Neuronal stem cell (in vitro differentiated cells): ENCODE results near the gene APPBP2. TPM values are rescaled to one million over a fixed set of nuclear protein-coding genes. Genes with fewer than 3 reads are reported as not detected.

Experiments
- DNase-seq: peaks from one replicate; pipeline ENCODE4 v3.0.0-alpha.2; 2013; ENCODE audit warnings: low spot score
- H2AFZ ChIP-seq: one replicate; pipeline ENCODE4 v1.6.1; 2013; ENCODE audit warnings: mild to moderate bottlenecking, low read length, inconsistent platforms
- H2AK5ac ChIP-seq: 2 replicates; pipeline ENCODE4 v1.6.1; 2013; ENCODE audit warnings: low read depth, mild to moderate bottlenecking, inconsistent platforms, low read length, moderate library complexity, mixed read lengths
- H2BK120ac ChIP-seq: 2 replicates; pipeline ENCODE4 v1.6.1; 2013; ENCODE audit warnings: low read depth, mild to moderate bottlenecking, inconsistent platforms, low read length, moderate library complexity, mixed read lengths
- H2BK12ac ChIP-seq: one replicate; pipeline ENCODE4 v1.6.1; 2013; ENCODE audit warnings: low read length, inconsistent platforms
- H2BK15ac ChIP-seq: 2 replicates; pipeline ENCODE4 v1.6.1; 2013; ENCODE audit warnings: mild to moderate bottlenecking, low read length, inconsistent platforms, mixed read lengths
- H2BK5ac ChIP-seq: one replicate; pipeline ENCODE4 v1.6.1; 2013; ENCODE audit warnings: inconsistent platforms, mild to moderate bottlenecking, low read length, moderate library complexity
- H3K14ac ChIP-seq: one replicate; pipeline ENCODE4 v1.6.1; 2013; ENCODE audit warnings: low read length, inconsistent platforms
- H3K18ac ChIP-seq: 2 replicates; pipeline ENCODE4 v1.6.1; 2013; ENCODE audit warnings: low read length, inconsistent platforms
- H3K23ac ChIP-seq: 2 replicates; pipeline ENCODE4 v1.6.1; 2013; ENCODE audit warnings: low read depth, mild to moderate bottlenecking, mixed read lengths, low read length, inconsistent platforms; ENCODE audit not compliant: poor library complexity
- H3K27ac ChIP-seq: replicated peaks from 3 replicates; pipeline ENCODE4 v1.5.1; 2013; ENCODE audit warnings: low read length, inconsistent platforms
- H3K27me3 ChIP-seq, 3 experiments: 2 replicates each; pipeline ENCODE4 v1.6.1; 2013; ENCODE audit warnings: low read length in 3 of 3, mild to moderate bottlenecking in 2 of 3, inconsistent platforms in 1 of 3, low read depth in 1 of 3, mixed read lengths in 1 of 3, moderate library complexity in 1 of 3; ENCODE audit not compliant: control insufficient read depth in 3 of 3, insufficient read depth in 3 of 3
- H3K36me3 ChIP-seq, 2 donors: replicated peaks in 1 of 2; 2 replicates each; pipeline ENCODE4 v1.6.1; 2013; ENCODE audit warnings: low read length in 2 of 2; ENCODE audit not compliant: control insufficient read depth in 2 of 2, insufficient read depth in 2 of 2
- H3K4ac ChIP-seq: 2 replicates; pipeline ENCODE4 v1.6.1; 2013; ENCODE audit warnings: inconsistent platforms, mild to moderate bottlenecking, low read length, moderate library complexity
- H3K4me1 ChIP-seq, 2 donors: 1 replicate in 1 of 2; 2 replicates in 1 of 2; pipeline ENCODE4 v1.6.1; 2013; ENCODE audit warnings: low read length in 2 of 2, low read depth in 1 of 2; ENCODE audit not compliant: control insufficient read depth in 2 of 2, insufficient read depth in 1 of 2
- H3K4me2 ChIP-seq: one replicate; pipeline ENCODE4 v1.6.1; 2013; ENCODE audit warnings: mild to moderate bottlenecking, low read length, inconsistent platforms; ENCODE audit not compliant: insufficient read depth, poor library complexity, severe bottlenecking
- H3K4me3 ChIP-seq, 2 donors: 2 replicates each; pipeline ENCODE4 v1.5.1; 2013; ENCODE audit warnings: low read length in 2 of 2, mild to moderate bottlenecking in 2 of 2, inconsistent platforms in 1 of 2, moderate library complexity in 1 of 2
- H3K79me1 ChIP-seq: one replicate; pipeline ENCODE4 v1.6.1; 2013; ENCODE audit warnings: low read depth, mild to moderate bottlenecking, inconsistent platforms, low read length, moderate library complexity
- H3K9ac ChIP-seq: one replicate; pipeline ENCODE4 v1.6.1; 2013; ENCODE audit warnings: mild to moderate bottlenecking, low read depth, low read length, inconsistent platforms; ENCODE audit not compliant: poor library complexity
- H3K9me3 ChIP-seq, 2 donors: replicated peaks in 1 of 2; 2 replicates each; pipeline versions ENCODE3 to v1.6.1; 2013; ENCODE audit warnings: low read length in 2 of 2, mild to moderate bottlenecking in 2 of 2, inconsistent platforms in 1 of 2, low read depth in 1 of 2, mixed read lengths in 1 of 2, moderate library complexity in 1 of 2; ENCODE audit not compliant: control insufficient read depth in 2 of 2, insufficient read depth in 1 of 2
- H4K8ac ChIP-seq: one replicate; pipeline ENCODE4 v1.6.1; 2013; ENCODE audit warnings: low read depth, mild to moderate bottlenecking, inconsistent platforms, low read length, moderate library complexity
- H4K91ac ChIP-seq: one replicate; pipeline ENCODE4 v1.6.1; 2013; ENCODE audit warnings: low read length, low read depth, mild to moderate bottlenecking, inconsistent platforms; ENCODE audit not compliant: poor library complexity
- WGBS, 2 donors: extraction: QIAGEN DNeasy Blood & Tissue Kit; methylation state at CpG; one replicate each; pipeline ENCODE4 v1.1.7; 2013; ENCODE audit warnings: missing lambda C conversion rate in 2 of 2, mixed read lengths in 1 of 2; ENCODE audit not compliant: insufficient read length in 2 of 2, insufficient replicate concordance in 1 of 2; ENCODE audit errors: extremely low coverage in 2 of 2; 5-methylcytosine and 5-hydroxymethylcytosine counted together
- small RNA-seq: library from polyadenylated mRNA; stranded (forward); fragments of <200 nt; extraction: miRNeasy Mini kit (QIAGEN cat#:217004); gene quantifications from one replicate; pipeline ENCODE3, GENCODE V24; 2013; ENCODE audit not compliant: insufficient read depth

The APPBP2 gene

DNA sequence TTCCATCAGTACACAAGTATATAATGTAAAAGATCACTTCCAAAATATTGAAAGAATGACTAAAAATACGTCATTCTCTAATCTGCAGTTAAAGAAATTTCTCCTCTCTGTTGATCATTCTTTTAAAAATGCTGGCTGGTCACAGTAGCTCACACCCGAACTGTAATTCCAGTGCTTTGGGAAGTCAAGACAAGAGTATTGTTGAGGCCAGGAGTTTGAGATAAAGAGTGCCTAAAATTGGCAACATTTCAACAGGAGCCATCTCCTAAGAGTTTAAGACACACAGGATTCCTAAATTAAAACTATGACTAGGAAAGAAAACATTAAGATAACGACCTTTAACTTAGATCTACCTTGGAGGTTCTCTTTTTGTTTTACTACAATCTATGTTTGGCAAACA lies 129.6 kb downstream of the APPBP2 start:
- H2BK12ac ChIP-seq = no peak overlapping the region
- no peaks in the 10 kb centered on the region for H3K9me3 ChIP-seq
- no peak overlapping the region for H2AFZ ChIP-seq
- no peak overlapping the region for H3K14ac ChIP-seq
- no peak overlapping the region for H2BK5ac ChIP-seq
- no peaks in the 10 kb centered on the region for H3K36me3 ChIP-seq
- H3K4ac ChIP-seq = no peak overlapping the region
- no peak overlapping the region for H4K8ac ChIP-seq
- no peaks in the 10 kb centered on the region for H3K27me3 ChIP-seq
- H3K23ac ChIP-seq = no peak overlapping the region
- no peak overlapping the region for H3K4me3 ChIP-seq
- H4K91ac ChIP-seq = no peak overlapping the region
- DNase-seq = no peak
- no peak overlapping the region for H3K27ac ChIP-seq
- no peak overlapping the region for H3K9ac ChIP-seq
- no CpG with 5 or more reads among the region's 3 CpGs for WGBS, 2 donors
- no peak overlapping the region for H2AK5ac ChIP-seq
- H3K79me1 ChIP-seq = no peaks in the 10 kb centered on the region
- no peak overlapping the region for H3K4me2 ChIP-seq
- H3K18ac ChIP-seq = no peak overlapping the region
- H2BK120ac ChIP-seq = no peak overlapping the region
- peaks cover 0 to 4% of the 10 kb centered on the region in 2 donors for H3K4me1 ChIP-seq
- H2BK15ac ChIP-seq = no peak overlapping the region

DNA sequence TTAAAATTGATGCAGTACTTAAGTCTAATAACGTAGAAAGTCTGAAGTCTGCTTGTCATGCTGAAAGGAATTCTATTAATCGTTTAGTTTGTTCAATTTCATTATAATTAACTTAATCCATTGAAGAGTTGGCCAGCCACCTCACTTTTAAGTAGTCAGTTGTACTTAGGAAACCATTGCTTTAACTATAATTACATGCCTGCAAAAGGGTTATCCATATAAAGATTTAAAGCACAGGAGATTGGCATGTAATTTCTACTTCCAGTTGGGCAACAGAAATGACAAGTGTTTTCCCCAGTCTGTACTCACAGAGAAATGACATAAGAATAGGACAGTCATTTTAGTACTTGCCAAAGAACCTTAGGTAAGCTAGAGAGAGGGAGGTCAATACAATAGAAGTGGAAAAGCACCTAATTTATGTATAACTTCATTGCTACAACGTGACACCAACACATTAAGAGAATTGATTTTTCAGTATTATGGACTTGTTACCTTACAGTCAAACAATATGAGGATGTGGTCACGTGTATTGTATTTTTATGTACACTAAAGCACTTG lies 130.5 kb downstream of the APPBP2 start:
- Histone ChIP-seq H3K18ac (no peak overlapping the region), H3K9me3 (no peaks in the 10 kb centered on the region), H3K79me1 (no peaks in the 10 kb centered on the region), H3K27ac (no peak overlapping the region), H2BK120ac (no peak overlapping the region), H4K91ac (no peak overlapping the region), H2BK15ac (no peak overlapping the region), H3K27me3 (no peaks in the 10 kb centered on the region), H4K8ac (no peak overlapping the region), H3K23ac (no peak overlapping the region), H3K4me2 (no peak overlapping the region), H3K14ac (no peak overlapping the region), H3K9ac (no peak overlapping the region), H3K36me3 (no peaks in the 10 kb centered on the region), H2AFZ (no peak overlapping the region), H2BK5ac (no peak overlapping the region), H3K4me1 (peaks cover 0 to 4% of the 10 kb centered on the region in 2 donors), H3K4me3 (no peak overlapping the region), H2BK12ac (no peak overlapping the region), H2AK5ac (no peak overlapping the region), H3K4ac (no peak overlapping the region)
- WGBS, 2 donors = no CpG with 5 or more reads among the region's 4 CpGs
- no peak for DNase-seq

DNA sequence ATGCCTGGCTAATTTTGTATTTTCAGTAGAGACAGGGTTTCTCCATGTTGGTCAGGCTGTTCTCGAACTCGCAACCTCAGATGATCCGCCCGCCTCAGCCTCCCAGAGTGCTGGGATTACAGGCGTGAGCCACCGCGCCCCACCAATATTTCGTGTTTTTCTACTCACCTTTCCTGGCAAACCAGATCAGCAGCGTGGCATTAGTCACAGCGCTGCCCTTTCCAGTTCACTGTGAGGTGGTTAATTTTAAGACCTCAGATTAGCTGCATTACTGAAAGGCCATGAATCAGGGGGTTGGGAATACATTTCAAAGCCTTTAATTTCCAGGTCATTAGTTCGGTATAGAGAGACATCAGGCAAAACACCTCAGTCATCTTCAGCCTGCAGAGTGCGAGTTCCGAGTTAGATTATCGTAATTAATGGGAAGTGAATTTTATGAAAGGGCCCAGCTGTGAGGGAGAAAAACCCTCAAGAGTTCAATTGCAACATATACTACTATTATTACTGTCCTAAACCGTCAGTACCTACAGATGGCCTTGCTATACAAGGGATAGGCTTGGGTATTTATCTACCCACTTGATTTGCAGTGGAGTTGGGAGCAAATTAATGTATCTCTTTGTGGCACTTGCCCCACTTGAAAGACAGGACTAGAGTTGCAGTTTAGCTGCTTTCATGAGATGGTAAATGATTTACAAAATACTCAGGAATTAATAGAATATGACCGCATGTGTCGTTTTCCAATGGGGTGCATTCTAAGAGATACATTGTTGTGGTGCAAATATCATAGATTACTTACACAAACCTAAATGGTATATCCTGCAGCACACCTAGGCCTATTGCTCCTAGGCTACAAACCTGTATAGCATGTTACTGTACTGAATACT lies 132.0 kb downstream of the APPBP2 start:
- no peak overlapping the region for H3K4ac ChIP-seq
- H2BK5ac ChIP-seq = no peak overlapping the region
- H3K36me3 ChIP-seq = no peaks in the 10 kb centered on the region
- no peak overlapping the region for H3K9ac ChIP-seq
- no peak overlapping the region for H3K27ac ChIP-seq
- no peak overlapping the region for H2AK5ac ChIP-seq
- DNase-seq = no peak
- H2AFZ ChIP-seq = no peak overlapping the region
- no peaks in the 10 kb centered on the region for H3K79me1 ChIP-seq
- H3K27me3 ChIP-seq = no peaks in the 10 kb centered on the region
- H3K9me3 ChIP-seq = no peaks in the 10 kb centered on the region
- no peak overlapping the region for H3K23ac ChIP-seq
- H2BK12ac ChIP-seq = no peak overlapping the region
- no peak overlapping the region for H2BK120ac ChIP-seq
- H4K8ac ChIP-seq = no peak overlapping the region
- H3K4me3 ChIP-seq = no peak overlapping the region
- no peak overlapping the region for H3K4me2 ChIP-seq
- no peak overlapping the region for H3K18ac ChIP-seq
- H3K14ac ChIP-seq = no peak overlapping the region
- peaks cover 0 to 6% of the 10 kb centered on the region in 2 donors for H3K4me1 ChIP-seq
- no peak overlapping the region for H4K91ac ChIP-seq
- no peak overlapping the region for H2BK15ac ChIP-seq
- no CpG with 5 or more reads among the region's 17 CpGs for WGBS, 2 donors

Small RNAs within 50 kb of the gene (small RNA-seq; reads per million reads assigned to genes)
- gene AC011921.2 = not detected
